K562 (cell line): ENCODE results near the gene TGM1. TPM values are rescaled to one million over a fixed set of nuclear protein-coding genes. Genes with fewer than 3 reads are reported as not detected.

Source experiments
- ATAC-seq: fragments of 200-7000 bp; cut with Tn5 transposase; 3 replicates; pipeline ENCODE4 v1.9.1; 2020; ENCODE audit warnings: moderate library complexity
- BruUV-seq: library from RNA; stranded (reverse); fragments of 400-500 nt; replicated peaks from 2 replicates; lab custom pipeline; 2021; lab: Mats Ljungman, UMichigan
- CTCF ChIA-PET: fragments of 300-600 bp; formaldehyde crosslinking; extraction: SDS; loops from one replicate; lab custom pipeline; 2021; ENCODE audit warnings: low intra/inter-chr PET ratio; lab: Yijun Ruan, JAX
- POLR2A ChIA-PET: fragments of 300-600, 350-650 bp; sonication (Branson Sonifier 250); formaldehyde crosslinking; extraction: SDS; loops from one replicate; lab custom pipeline; 2021; ENCODE audit warnings: antibody characterized with exemption, inconsistent platforms; lab: Yijun Ruan, JAX
- DNase-seq, 4 experiments: peaks; one replicate each; pipeline versions ENCODE4 v3.0.0 to v3.0.0-alpha.2; 2011 to 2018; ENCODE audit warnings: low spot score in 3 of 4, mixed read lengths in 3 of 4; ENCODE audit errors: extremely low read depth in 1 of 4
- FAIRE-seq: peaks from 2 replicates; lab custom pipeline; 2011; peaks lifted over from hg19 to GRCh38; lab: Jason Lieb, UNC
- H2AFZ ChIP-seq: 2 replicates; pipeline ENCODE4 v1.6.0; 2011; ENCODE audit warnings: low read depth, low read length, control low read depth, inconsistent platforms
- H3K27ac ChIP-seq: fragments of 200-600 bp; 3 replicates; pipeline ENCODE4 v1.8.0; 2011; ENCODE audit warnings: low read depth, mild to moderate bottlenecking, control low read depth, inconsistent platforms, low read length, moderate library complexity, mixed read lengths; ENCODE audit errors: extremely low read depth
- H3K27me3 ChIP-seq, 2 experiments: fragments of 300-600 bp in 1 of 2; 2 replicates in 1 of 2; 3 replicates in 1 of 2; pipeline versions ENCODE4 v1.6.0 to v1.8.0; 2011; ENCODE audit warnings: inconsistent platforms in 2 of 2, low read length in 2 of 2, mild to moderate bottlenecking in 1 of 2, mixed read lengths in 1 of 2, moderate library complexity in 1 of 2; ENCODE audit not compliant: control insufficient read depth in 2 of 2, insufficient read depth in 2 of 2
- H3K36me3 ChIP-seq: fragments of 300-600 bp; 3 replicates; pipeline ENCODE4 v1.8.0; 2011; ENCODE audit warnings: mild to moderate bottlenecking, low read length, inconsistent platforms; ENCODE audit not compliant: control insufficient read depth, insufficient read depth
- H3K4me1 ChIP-seq, 2 experiments: fragments of 200-600 bp in 1 of 2; replicated peaks in 1 of 2; 2 replicates in 1 of 2; 3 replicates in 1 of 2; pipeline versions ENCODE4 v1.5.1 to v1.8.0; 2011; ENCODE audit warnings: inconsistent platforms in 2 of 2, low read length in 2 of 2, mild to moderate bottlenecking in 1 of 2, mixed read lengths in 1 of 2, moderate library complexity in 1 of 2; ENCODE audit not compliant: control insufficient read depth in 2 of 2, insufficient read depth in 2 of 2
- H3K4me2 ChIP-seq: 2 replicates; pipeline ENCODE4 v1.6.1; 2011; ENCODE audit warnings: low read length, control low read depth, inconsistent platforms, mixed read lengths; ENCODE audit not compliant: insufficient read depth
- H3K4me3 ChIP-seq: fragments of 200-600 bp; sonication (generic), shearing (Covaris generic); 2 replicates; pipeline ENCODE4 v1.5.1; 2016; ENCODE audit warnings: control low read depth, inconsistent platforms
- H3K79me2 ChIP-seq: fragments of 200-600 bp; 3 replicates; pipeline ENCODE4 v1.8.0; 2011; ENCODE audit warnings: low read length, inconsistent platforms; ENCODE audit not compliant: control insufficient read depth, insufficient read depth
- H3K9ac ChIP-seq, 2 experiments: 2 replicates each; pipeline versions ENCODE4 v1.6.0 to v1.6.1; 2011; ENCODE audit warnings: low read depth in 2 of 2, low read length in 2 of 2, control low read depth in 1 of 2, inconsistent platforms in 1 of 2, mild to moderate bottlenecking in 1 of 2, mixed read lengths in 1 of 2; ENCODE audit not compliant: insufficient read depth in 1 of 2
- H3K9me1 ChIP-seq: one replicate; pipeline ENCODE4 v1.6.0; 2011; ENCODE audit warnings: inconsistent platforms, mild to moderate bottlenecking, low read length, moderate library complexity; ENCODE audit not compliant: control insufficient read depth, insufficient read depth
- H3K9me3 ChIP-seq: replicated peaks from 2 replicates; pipeline ENCODE4 v1.5.1; 2011; ENCODE audit warnings: low read depth, low read length, inconsistent platforms; ENCODE audit not compliant: control insufficient read depth, insufficient read depth
- H4K20me1 ChIP-seq: replicated peaks from 2 replicates; pipeline ENCODE4 v1.6.1; 2011; ENCODE audit warnings: low read length, inconsistent platforms, mixed read lengths; ENCODE audit not compliant: control insufficient read depth, insufficient read depth
- CTBP1 ChIP-seq: fragments of 450-650 bp; IDR thresholded peaks from 2 replicates; pipeline ENCODE4 v1.6.1; 2016; ENCODE audit warnings: borderline replicate concordance
- EP400 ChIP-seq: fragments of 450-650 bp; IDR thresholded peaks from 2 replicates; pipeline ENCODE4 v1.6.1; 2017; ENCODE audit warnings: antibody characterized with exemption, mild to moderate bottlenecking, moderate library complexity
- RBM25 ChIP-seq: fragments of 200-400 bp; formaldehyde crosslinking; IDR thresholded peaks from 2 replicates; pipeline ENCODE4 v1.6.1; 2018; ENCODE audit warnings: low read length, low read depth, moderate library complexity; ENCODE audit not compliant: severe bottlenecking
- RNF2 ChIP-seq: sonication (generic); IDR thresholded peaks from 2 replicates; pipeline ENCODE4 v1.6.1; 2016
- SMAD4 ChIP-seq: fragments of 250-450 bp; sonication (Bioruptor Pico); conservative IDR thresholded peaks from 2 replicates; pipeline ENCODE4 v1.8.0; 2021; ENCODE audit warnings: inconsistent platforms, mild to moderate bottlenecking, moderate library complexity
- ZNF324 ChIP-seq: fragments of 250-450 bp; sonication (Bioruptor Pico); IDR thresholded peaks from 2 replicates; pipeline ENCODE4 v1.4.0; 2020; ENCODE audit warnings: mild to moderate bottlenecking
- ZNF445 ChIP-seq: fragments of 250-450 bp; sonication (Bioruptor Pico); IDR thresholded peaks from 2 replicates; pipeline ENCODE4 v1.4.0; 2020; ENCODE audit warnings: low read depth, mild to moderate bottlenecking, moderate library complexity
- ZNF561 ChIP-seq: fragments of 450-650 bp; formaldehyde crosslinking; conservative IDR thresholded peaks from 2 replicates; pipeline ENCODE4 v1.4.0; 2020; ENCODE audit warnings: mild to moderate bottlenecking, moderate library complexity
- WGBS: fragments of 100-300 bp; shearing (Covaris generic); methylation state at CpG from one replicate; pipeline ENCODE4 v1.1.6; 2016; ENCODE audit warnings: low coverage, mixed read lengths; ENCODE audit not compliant: insufficient coverage; ENCODE audit errors: missing lambda C conversion rate; 5-methylcytosine and 5-hydroxymethylcytosine counted together
- in situ Hi-C: fragments of 300-500 bp; cut with MboI; formaldehyde crosslinking; loops from 4 replicates; pipeline ENCODE4 v1.15.0; 2018; ENCODE audit warnings: inconsistent platforms, mixed read lengths
- intact Hi-C: fragments of 100-400 bp; cut with micrococcal nuclease; formaldehyde crosslinking; loops from 2 replicates; pipeline ENCODE4 v1.14.2; 2022
- polyA plus RNA-seq, 8 experiments: library from polyadenylated mRNA; depleted of rRNA in 4 of 8; stranded (reverse) in 5 of 8; unstranded in 3 of 8; fragments of >200 nt; fragmentation: Nextera tagmentation in 2 of 8; fragmentation: Illumina TruSeq in 1 of 8; extraction: Ambion mirVana in 2 of 8; extraction: Trizol in 1 of 8; gene quantifications; 2 replicates each; pipeline versions ENCODE4 v1.2.1 to v1.2.3, GENCODE V29; 2011 to 2014; ENCODE audit warnings: inconsistent platforms in 1 of 8, missing spikeins in 1 of 8
- total RNA-seq, 7 experiments: library from RNA; depleted of rRNA in 6 of 7; stranded (reverse); fragments of >200 nt in 6 of 7; fragmentation: Illumina TruSeq in 2 of 7; extraction: Trizol in 2 of 7; gene quantifications; 2 replicates each; pipeline versions ENCODE4 v1.2.1 to v1.2.3, GENCODE V29; 2011 to 2021; ENCODE audit warnings: low replicate concordance in 1 of 7
- TF ChIP-seq, protein P1 (sequence below): sonication (generic); formaldehyde crosslinking; IDR thresholded peaks from 2 replicates; pipeline ENCODE4 v1.8.0; 2022; ENCODE audit warnings: missing genetic modification reagents, mild to moderate bottlenecking, borderline replicate concordance
- TF ChIP-seq, protein P2 (sequence below): fragments of 450-650 bp; IDR thresholded peaks from 2 replicates; pipeline ENCODE4 v1.6.1; 2016; ENCODE audit warnings: borderline replicate concordance

TGM1 gene
- total and polyA plus RNA-seq, 9 of the 15 experiments (the other 6 are each of a cell fraction or from before 2014, with no cell fraction given): 0.13 to 4.4 (median 0.88) TPM

DNA sequence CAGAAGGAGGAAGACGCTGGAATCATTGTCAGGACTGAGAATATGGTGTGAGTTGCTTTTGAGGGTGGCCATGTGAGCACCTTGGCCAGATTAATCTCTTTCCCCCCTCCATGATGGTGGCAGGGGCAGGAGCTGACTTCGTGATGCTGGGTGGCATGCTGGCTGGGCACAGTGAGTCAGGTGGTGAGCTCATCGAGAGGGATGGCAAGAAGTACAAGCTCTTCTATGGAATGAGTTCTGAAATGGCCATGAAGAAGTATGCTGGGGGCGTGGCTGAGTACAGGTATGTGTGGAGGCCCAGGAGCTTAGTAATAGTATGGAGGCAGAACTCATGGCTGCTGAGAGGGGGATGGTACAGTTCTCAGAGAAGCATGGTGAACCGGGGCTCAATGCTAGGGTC, 24.9 kb downstream of the TGM1 start:
- TF ChIP-seq CTBP1: no peak
- no peak for TF ChIP-seq SMAD4
- TF ChIP-seq, protein P1, sequence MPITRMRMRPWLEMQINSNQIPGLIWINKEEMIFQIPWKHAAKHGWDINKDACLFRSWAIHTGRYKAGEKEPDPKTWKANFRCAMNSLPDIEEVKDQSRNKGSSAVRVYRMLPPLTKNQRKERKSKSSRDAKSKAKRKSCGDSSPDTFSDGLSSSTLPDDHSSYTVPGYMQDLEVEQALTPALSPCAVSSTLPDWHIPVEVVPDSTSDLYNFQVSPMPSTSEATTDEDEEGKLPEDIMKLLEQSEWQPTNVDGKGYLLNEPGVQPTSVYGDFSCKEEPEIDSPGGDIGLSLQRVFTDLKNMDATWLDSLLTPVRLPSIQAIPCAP (CRISPR knock-in tag): no peak
- no peak for TF ChIP-seq RNF2
- no peak for TF ChIP-seq ZNF561
- no peak for TF ChIP-seq ZNF445
- no peak for TF ChIP-seq RBM25
- no peak for TF ChIP-seq ZNF324
- TF ChIP-seq, protein P2, sequence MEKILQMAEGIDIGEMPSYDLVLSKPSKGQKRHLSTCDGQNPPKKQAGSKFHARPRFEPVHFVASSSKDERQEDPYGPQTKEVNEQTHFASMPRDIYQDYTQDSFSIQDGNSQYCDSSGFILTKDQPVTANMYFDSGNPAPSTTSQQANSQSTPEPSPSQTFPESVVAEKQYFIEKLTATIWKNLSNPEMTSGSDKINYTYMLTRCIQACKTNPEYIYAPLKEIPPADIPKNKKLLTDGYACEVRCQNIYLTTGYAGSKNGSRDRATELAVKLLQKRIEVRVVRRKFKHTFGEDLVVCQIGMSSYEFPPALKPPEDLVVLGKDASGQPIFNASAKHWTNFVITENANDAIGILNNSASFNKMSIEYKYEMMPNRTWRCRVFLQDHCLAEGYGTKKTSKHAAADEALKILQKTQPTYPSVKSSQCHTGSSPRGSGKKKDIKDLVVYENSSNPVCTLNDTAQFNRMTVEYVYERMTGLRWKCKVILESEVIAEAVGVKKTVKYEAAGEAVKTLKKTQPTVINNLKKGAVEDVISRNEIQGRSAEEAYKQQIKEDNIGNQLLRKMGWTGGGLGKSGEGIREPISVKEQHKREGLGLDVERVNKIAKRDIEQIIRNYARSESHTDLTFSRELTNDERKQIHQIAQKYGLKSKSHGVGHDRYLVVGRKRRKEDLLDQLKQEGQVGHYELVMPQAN: no peak
- TF ChIP-seq EP400: no peak
- CTCF ChIA-PET: no interaction called here
- H3K4me1 ChIP-seq: peaks cover 15 to 20% of the 10 kb centered on the region in 2 experiments
- FAIRE-seq (no peak), DNase-seq (no peak), ATAC-seq (no peak)
- H3K9ac ChIP-seq: no peak overlapping the region
- no peak overlapping the region for H3K27ac ChIP-seq
- H2AFZ ChIP-seq: no peak overlapping the region
- no peaks in the 10 kb centered on the region; the same call in 1 of the 2 replicates for H4K20me1 ChIP-seq
- no TSS peak for BruUV-seq
- no peaks in the 10 kb centered on the region for H3K9me1 ChIP-seq
- intact Hi-C loops: no loop called here
- in situ Hi-C loops: no loop called here
- WGBS: 90% methylated on average over 4 of the region's 5 CpGs
- no peak overlapping the region for H3K4me3 ChIP-seq
- peaks cover 20% of the 10 kb centered on the region for H3K79me2 ChIP-seq
- H3K36me3 ChIP-seq: peaks cover 66% of the 10 kb centered on the region
- H3K4me2 ChIP-seq: no peak overlapping the region
- H3K27me3 ChIP-seq: no peaks in the 10 kb centered on the region
- POLR2A ChIA-PET: interaction anchor here (0.6 to 1.3 kb wide), 2 partner anchors 24 to 49 kb away, joined by 3 read pairs; no protein-coding TSS in a partner anchor
- H3K9me3 ChIP-seq: no peaks in the 10 kb centered on the region
